K562 (cell line): ENCODE measurements around the gene MUSK. TPM values are rescaled to one million over a fixed set of nuclear protein-coding genes. Genes with fewer than 3 reads are reported as not detected.

Source experiments
- BRD9 ChIP-seq: fragments of 450-650 bp; IDR thresholded peaks from 2 replicates; pipeline ENCODE4 v1.6.1; 2018; ENCODE audit warnings: low read depth; ENCODE audit not compliant: partially characterized antibody
- ILK ChIP-seq: fragments of 450-650 bp; IDR thresholded peaks from 2 replicates; pipeline ENCODE4 v1.6.1; 2016; ENCODE audit warnings: missing genetic modification characterization, low read depth, mild to moderate bottlenecking, missing compliant biosample characterization, moderate library complexity, borderline replicate concordance
- polyA plus RNA-seq, 8 experiments: library from polyadenylated mRNA; depleted of rRNA in 4 of 8; stranded (reverse) in 5 of 8; unstranded in 3 of 8; fragments of >200 nt; fragmentation: Nextera tagmentation in 2 of 8; fragmentation: Illumina TruSeq in 1 of 8; extraction: Ambion mirVana in 2 of 8; extraction: Trizol in 1 of 8; gene quantifications; 2 replicates each; pipeline versions ENCODE4 v1.2.1 to v1.2.3, GENCODE V29; 2011 to 2014; ENCODE audit warnings: inconsistent platforms in 1 of 8, missing spikeins in 1 of 8
- total RNA-seq, 7 experiments: library from RNA; depleted of rRNA in 6 of 7; stranded (reverse); fragments of >200 nt in 6 of 7; fragmentation: Illumina TruSeq in 2 of 7; extraction: Trizol in 2 of 7; gene quantifications; 2 replicates each; pipeline versions ENCODE4 v1.2.1 to v1.2.3, GENCODE V29; 2011 to 2021; ENCODE audit warnings: low replicate concordance in 1 of 7
- TF ChIP-seq, protein P1 (sequence below): fragments of 450-650 bp; IDR thresholded peaks from 2 replicates; pipeline ENCODE4 v1.6.1; 2016; ENCODE audit warnings: low read depth

MUSK gene
- total and polyA plus RNA-seq, 9 of the 15 experiments (the other 6 are each of a cell fraction or from before 2014, with no cell fraction given), result not detected

DNA sequence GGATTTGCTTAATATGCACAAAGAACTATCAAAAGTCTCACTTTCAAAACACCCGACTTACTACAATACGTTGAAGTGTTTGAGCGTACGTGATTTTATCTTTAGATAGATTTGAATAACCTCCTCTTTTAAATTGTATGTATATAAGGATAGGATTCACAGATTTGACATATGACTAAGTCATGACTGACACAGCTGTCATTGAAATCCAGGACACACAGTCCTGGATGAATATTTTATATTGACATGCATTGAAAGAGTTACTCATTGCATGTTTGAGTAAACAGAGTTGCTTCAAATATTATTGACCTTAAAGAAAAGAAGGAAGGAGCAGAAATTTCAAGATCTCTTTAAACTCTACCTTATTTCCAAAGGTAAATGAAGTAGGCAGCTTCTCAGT lies 3.3 kb downstream of the MUSK start (continued):
- TF ChIP-seq, protein P1, sequence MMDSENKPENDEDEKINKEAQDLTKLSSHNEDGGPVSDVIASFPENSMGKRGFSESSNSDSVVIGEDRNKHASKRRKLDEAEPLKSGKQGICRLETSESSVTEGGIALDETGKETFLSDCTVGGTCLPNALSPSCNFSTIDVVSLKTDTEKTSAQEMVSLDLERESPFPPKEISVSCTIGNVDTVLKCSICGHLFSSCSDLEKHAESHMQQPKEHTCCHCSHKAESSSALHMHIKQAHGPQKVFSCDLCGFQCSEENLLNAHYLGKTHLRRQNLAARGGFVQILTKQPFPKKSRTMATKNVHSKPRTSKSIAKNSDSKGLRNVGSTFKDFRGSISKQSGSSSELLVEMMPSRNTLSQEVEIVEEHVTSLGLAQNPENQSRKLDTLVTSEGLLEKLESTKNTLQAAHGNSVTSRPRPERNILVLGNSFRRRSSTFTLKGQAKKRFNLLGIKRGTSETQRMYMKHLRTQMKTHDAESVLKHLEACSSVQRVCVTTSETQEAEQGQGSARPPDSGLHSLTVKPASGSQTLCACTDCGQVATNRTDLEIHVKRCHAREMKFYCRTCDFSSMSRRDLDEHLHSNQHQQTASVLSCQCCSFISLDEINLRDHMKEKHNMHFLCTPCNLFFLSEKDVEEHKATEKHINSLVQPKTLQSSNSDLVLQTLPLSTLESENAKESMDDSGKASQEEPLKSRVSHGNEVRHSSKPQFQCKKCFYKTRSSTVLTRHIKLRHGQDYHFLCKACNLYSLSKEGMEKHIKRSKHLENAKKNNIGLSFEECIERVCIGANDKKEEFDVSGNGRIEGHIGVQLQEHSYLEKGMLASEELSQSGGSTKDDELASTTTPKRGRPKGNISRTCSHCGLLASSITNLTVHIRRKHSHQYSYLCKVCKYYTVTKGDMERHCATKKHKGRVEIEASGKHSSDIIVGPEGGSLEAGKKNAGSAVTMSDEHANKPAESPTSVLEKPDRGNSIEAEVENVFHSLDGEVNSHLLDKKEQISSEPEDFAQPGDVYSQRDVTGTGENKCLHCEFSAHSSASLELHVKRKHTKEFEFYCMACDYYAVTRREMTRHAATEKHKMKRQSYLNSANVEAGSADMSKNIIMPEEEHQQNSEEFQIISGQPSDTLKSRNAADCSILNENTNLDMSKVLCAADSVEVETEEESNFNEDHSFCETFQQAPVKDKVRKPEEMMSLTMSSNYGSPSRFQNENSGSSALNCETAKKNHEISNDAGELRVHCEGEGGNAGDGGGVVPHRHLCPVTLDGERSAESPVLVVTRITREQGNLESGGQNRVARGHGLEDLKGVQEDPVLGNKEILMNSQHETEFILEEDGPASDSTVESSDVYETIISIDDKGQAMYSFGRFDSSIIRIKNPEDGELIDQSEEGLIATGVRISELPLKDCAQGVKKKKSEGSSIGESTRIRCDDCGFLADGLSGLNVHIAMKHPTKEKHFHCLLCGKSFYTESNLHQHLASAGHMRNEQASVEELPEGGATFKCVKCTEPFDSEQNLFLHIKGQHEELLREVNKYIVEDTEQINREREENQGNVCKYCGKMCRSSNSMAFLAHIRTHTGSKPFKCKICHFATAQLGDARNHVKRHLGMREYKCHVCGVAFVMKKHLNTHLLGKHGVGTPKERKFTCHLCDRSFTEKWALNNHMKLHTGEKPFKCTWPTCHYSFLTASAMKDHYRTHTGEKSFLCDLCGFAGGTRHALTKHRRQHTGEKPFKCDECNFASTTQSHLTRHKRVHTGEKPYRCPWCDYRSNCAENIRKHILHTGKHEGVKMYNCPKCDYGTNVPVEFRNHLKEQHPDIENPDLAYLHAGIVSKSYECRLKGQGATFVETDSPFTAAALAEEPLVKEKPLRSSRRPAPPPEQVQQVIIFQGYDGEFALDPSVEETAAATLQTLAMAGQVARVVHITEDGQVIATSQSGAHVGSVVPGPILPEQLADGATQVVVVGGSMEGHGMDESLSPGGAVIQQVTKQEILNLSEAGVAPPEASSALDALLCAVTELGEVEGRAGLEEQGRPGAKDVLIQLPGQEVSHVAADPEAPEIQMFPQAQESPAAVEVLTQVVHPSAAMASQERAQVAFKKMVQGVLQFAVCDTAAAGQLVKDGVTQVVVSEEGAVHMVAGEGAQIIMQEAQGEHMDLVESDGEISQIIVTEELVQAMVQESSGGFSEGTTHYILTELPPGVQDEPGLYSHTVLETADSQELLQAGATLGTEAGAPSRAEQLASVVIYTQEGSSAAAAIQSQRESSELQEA, result no peak
- TF ChIP-seq ILK (tag) (no peak), BRD9 (no peak)
- TF ChIP-seq, all 486 proteins: peak for 0
